Stimulated activated CD4-positive, alpha-beta T cell treated with anti-CD3 and anti-CD28 coated beads, Interleukin-1b, Interleukin-23, amount 100 ng/mL, for 1 hour (primary cell): ENCODE data around the gene AP1B1.
"Not testable (repeated sequence)": the region's sequence is repeated elsewhere in the genome, so short reads cannot be mapped to it uniquely, and the experiment has no call there.

Experiments
- DNase-seq, 2 donors: peaks; one replicate each; pipeline ENCODE4 v3.0.0-alpha.2; 2020; ENCODE audit warnings: low read depth in 2 of 2

Gene AP1B1

DNA sequence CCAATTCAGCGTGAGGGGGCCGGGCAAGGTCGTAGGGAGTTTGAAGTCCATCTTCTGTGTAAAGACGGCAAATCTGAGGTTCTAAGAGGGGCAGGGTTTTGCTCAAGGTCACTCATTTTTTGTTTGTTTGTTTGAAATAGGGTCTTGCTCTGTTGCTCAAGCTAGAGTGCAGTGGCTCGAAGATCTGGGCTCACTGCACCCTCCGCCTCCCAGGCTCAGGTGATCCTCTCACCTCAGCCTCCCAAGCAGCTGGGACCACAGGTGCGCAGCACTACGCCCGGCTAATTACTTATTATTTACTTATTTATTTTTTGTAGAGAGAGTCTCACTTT, 355 bp upstream of the AP1B1 start:
- no peak for DNase-seq

DNA sequence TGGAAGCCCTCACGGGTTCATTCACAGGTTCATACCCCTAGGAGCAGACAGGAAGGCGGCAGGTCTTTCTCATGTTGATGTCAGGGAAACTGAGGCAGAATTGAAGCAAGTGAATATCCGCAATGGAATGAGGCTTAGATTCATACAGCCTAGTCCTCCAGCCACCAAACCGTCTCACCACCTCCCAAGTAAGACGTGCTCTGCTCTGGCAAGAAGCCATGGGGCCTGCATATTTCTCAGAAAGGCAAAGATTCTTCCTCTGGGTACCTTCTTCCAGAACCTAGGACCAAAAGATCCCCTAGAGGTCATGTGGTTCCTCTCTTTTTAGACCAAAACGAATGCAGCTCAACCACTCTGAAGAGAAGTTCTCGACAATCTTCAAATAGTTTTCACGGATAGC, 1.7 kb downstream of the AP1B1 start:
- DNase-seq: no peak

GRCh38 chr22:29385748-29386147, 2.6 kb downstream of the AP1B1 start:
- no peak for DNase-seq

- DNase-seq: no peak
Measured at GRCh38 chr22:29385151-29385704, 3.1 kb downstream of the AP1B1 start.

DNA sequence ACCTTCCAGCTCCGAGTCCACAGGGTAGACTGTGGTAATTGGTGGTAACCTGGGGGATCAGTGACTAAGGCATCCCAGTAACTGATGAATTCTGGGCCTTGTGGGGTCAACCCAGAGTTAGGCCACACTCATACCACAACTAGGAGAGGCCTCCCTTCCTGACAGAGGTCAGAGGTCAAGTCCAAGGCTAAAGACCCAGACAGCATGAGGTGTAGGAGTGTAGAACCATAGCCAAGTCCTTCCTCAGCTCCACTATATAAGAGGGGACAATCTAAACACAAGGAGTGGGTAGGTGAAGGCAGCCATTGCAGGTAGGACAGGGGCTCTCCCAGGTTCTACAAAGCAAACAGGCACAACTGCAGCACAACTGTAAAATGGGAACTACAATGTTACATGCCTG, 4.6 kb downstream of the AP1B1 start:
- DNase-seq: no peak

DNA sequence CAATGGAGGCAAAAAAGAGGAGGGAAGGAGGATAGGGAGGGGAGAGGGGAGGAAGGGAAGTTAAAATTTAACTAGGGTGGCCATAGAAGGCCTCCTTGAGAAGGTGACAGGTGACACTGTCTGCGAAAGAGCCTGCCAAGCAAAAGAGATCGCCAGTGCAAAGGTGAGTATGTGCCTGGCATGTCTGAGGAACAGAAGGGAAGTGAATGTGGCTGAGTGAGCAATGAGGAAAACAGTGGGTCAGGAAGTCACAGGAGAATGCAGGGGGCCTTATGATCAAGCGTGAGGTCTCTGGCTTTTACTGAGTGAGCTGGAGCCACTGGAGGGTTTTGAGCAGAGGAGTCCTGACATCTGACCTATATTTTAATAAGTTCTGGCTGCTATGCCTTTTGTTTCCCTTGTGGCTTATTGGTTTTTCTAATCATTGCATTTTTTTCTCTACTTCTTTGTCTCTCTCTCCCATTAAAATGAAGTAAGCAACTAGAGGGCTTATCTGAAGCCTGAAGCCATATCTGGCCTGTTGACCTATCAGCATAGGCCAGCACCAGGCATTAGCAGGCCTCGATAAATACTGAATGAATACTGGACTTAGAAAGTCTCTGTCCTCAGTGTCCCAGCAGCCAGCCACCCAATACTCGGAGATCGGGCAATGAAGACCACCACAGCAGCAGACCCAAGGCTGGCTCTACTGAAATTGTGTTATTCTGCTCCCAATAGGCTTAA, 5.6 kb downstream of the AP1B1 start:
- DNase-seq: no peak

- no peak for DNase-seq
Measured at GRCh38 chr22:29380856-29381255, 7.5 kb downstream of the AP1B1 start.

DNA sequence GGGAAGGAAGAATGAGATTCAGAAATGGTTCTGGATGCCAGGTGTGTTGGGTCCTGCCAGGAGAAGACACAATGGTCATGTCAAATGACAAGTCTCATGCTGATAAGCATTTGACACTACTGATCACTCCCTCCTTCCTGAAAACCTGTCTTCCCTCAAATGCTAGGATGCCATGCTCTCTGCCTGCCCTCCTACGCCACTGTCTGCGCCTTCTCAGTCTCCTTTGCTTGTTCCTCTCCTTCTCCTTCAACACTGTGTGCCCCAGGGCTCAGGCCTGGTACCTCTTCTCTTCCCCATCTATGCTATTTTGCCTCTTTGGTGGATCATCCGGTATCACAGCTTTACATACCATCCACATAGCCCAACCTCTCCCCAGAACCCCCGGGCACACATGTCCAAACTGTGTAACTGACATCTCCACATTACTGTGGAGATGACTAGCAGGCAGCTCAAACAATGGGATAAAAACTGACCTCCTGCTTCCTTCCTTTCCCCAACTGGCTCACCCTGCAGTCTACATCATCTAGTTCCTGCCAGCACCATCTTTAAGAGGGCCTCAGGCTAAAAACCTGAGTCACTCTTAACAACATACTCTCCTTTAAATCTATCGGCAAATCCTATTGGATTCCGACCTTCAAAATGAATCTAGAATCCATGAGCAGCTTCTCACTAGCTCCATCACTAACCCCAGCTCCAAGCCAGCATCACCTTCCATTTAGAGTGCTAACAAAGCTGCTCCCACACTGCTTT, 8.2 kb downstream of the AP1B1 start:
- DNase-seq: no peak

DNA sequence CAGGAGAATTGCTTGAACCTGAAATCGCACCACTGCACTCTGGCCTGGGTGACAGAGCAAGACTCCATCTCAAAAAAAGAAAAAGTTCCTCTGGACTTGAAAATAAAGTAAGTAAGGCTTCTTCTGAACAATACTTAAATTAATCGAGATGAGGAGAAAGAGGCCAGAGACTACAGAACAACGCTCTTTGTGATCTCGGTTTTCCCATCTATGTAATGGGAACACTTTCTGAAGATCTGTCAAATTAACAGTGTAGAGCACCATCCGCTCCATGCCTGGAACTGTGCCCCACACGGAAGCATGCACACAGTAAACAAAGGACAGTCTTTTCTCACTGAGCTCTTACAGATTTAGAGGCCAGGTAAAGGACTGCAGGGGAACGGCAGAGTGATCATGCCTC, 9.1 kb downstream of the AP1B1 start:
- DNase-seq: no peak

DNA sequence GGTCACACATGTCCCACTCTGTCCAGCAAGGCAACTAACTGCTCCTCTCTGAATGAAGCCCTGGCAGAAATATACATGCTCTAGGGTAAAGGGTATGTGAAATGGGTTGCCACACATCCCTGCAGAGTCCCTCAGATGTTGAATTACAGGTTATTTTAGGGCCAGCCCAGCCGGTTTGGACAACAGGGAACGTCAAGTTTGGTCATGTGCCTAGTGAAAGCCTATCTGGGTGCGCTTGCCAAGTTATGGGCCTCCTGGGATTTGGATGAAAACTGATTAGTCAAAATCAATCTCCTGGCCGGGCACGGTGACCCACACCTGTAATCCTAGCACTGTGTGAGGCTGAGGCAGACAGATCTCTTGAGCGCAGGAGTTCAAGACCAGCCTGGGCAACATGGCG, 10.4 kb downstream of the AP1B1 start:
- DNase-seq: no peak

DNA sequence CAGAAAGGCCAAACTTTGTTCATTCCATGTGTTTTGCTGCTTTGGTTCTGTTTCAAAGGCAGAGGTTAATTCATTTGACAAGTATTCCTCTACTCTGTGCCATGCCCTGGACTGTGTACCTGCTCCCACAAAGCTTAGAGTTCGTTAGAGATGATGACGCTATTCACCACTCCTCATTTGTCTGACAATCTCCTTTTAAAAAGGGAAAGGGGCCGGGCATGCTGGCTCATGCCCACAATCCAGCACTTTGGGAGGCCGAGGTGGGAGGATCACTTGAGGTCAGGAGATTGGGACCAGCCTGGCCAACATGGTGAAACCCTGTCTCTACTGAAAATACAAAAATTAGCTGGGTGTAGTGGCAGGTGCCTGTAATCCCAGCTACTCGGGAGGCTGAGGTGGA, 11.7 kb downstream of the AP1B1 start:
- DNase-seq: not testable (repeated sequence)

DNA sequence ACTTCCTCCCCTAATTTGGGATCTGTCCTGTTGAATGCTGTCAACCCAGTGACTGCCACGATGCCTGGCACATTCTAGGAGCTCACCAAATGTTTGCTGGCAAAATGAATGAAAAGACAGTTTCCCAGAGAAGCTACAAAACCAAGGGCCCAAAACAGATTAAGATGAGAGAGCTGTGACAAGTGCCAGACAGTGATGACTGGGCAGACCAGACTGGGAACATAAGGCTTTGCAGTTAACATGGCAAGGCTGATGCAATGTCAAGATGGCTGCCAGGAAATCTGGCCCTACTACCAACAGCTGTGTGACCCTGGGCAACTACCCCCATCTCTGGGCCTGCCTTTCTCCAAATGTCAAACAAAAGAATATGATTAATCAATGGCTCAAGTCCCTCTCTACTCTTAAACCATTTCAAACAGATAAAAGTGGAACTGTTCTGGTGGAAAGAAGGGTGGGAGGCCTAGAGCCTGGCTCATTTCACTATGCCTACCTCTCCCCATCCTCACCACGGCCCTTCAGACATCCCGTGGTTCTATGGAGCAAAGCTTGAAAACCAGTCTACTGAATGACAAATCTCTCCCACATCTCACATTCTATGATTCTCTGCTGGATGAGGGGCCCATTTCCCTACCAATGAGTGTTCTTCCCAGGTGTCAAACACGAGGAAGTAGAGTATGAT, 12.8 kb downstream of the AP1B1 start:
- no peak for DNase-seq

- not testable (repeated sequence) for DNase-seq
Measured at GRCh38 chr22:29374806-29375205, 13.6 kb downstream of the AP1B1 start.

DNA sequence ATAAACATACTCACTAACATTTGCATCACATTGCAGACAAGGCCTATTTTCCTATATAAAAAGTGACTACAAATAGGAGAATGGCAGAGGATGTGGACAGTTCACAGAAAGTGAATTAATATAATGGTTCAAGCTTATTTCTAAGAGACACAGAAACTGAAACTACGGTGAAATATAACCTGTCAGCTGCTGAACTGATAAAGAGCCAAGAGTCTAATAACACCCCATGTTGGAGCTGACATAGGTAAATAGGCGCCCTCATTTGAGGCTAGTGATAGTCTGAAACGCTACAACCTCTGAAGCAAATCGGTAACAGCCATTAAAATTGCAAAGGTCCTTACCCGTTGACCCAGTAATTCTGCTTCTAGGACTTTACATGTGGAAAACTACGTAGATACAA, 14.0 kb downstream of the AP1B1 start:
- no peak for DNase-seq

DNA sequence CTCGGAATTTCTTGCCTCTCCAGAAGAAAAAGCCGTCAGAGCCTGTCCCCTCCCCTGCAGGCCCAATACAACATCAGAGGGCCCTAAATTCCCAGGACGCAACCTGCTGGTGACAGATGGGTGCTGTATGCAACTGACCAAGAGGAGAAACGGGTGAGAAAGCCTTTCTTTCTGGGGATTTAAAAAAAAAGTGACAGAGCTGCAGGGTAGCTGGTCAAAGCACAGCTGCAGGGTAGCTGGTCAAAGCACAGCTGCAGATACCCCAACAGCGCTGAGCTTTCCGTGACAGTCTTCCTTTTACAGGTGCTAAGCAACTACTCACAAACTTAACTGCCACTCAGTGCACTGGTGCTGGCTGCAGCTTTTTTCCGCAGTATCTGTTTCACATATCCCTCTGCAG, 17.8 kb downstream of the AP1B1 start:
- no peak for DNase-seq

GRCh38 chr22:29369460-29369859, 18.9 kb downstream of the AP1B1 start:
- no peak for DNase-seq

- no peak for DNase-seq
Measured at GRCh38 chr22:29359469-29359868, 28.9 kb downstream of the AP1B1 start.

DNA sequence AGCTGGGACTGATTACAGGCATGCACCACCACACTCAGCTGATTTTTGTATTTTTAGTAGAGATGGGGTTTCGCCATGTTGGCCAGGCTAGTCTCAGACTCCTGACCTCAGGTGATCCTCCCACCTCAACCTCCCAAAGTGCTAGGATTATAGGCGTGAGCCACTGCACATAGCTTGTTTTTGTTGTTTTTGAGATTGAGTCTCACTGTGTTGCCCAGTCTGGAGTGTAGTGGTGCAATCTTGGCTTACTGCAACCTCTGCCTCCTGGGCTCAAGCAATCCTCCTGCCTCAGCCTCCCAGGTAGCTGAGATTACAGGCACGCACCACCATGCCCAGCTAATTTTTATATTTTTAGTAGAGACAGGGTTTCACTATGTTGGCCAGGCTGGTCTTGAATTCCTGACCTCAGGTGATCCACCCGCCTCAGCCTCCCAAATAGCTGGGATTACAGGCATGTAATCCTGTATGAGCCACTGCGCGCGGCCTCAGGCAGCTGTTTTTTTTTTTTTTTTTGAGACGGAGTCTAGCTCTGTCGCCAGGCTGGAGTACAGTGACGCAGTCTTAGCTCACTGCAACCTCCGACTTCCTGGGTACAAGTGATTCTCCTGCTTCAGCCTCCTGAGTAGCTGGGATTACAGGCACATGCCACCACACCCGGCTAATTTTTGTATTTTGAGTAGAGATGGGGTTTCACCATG, 31.0 kb downstream of the AP1B1 start:
- DNase-seq: not testable (repeated sequence)

GRCh38 chr22:29353860-29354259, 34.5 kb downstream of the AP1B1 start:
- no peak for DNase-seq

DNA sequence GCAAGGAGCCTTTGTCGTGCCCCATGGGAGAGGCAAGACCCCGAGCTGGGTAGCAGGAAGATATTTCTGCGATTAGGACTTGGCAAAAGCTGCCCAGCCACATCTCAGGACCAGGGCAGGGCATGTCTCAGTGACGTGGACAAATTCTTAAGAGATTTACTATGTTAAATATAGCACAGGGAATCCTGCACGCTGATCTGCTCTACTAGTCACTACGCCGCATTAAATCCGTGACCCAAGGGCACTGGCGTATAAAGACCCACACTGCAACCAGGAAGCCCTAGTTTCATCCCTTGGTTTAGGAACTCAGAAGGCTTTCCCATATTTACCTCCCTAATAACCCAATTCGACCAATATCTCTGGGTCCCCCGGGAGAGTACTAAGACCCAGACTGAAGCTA, 35.1 kb downstream of the AP1B1 start:
- no peak for DNase-seq

DNA sequence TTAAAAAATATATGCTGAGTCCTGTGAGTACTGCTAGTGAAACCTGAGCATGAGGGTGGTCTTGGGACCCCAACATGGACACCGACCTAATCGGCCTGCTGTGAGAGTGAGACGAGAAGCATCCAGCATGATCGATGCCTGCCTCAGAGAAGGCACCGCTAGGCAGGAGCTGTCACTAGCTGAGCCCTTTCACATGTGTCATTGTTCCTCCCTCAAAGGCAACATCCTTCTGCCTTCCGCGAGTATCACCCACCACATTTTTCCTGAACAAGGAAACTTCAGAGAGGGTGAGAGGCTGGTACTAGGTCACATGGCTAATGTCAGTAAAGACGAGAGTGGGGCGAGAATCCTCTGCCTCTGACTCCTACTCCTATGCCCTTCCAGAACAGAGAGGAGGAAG, 35.6 kb downstream of the AP1B1 start:
- no peak for DNase-seq

DNA sequence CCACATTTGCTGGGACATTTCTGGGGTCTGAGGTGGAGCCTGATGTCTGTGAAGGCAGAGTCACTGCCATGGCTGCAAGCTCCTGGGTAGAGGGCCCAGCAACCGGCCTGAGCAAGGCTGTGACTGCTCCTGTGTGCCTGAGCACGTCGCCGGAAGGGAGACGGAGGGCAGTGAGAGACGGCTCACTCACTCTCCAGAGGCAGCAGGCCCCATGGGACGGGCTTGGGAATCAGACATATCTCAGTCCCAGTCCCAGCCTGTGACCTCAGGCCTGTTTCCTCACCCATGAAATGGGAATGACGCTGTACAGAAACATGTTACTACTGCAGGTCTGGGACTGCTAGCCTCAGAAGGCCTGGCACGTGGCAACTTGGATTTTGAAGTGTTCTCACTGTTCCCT, 36.5 kb downstream of the AP1B1 start:
- no peak for DNase-seq
